GM18511 (cell line): Measurements from ENCODE around the gene QSOX2.

Source experiments
- ATAC-seq: cut with Tn5 transposase; IDR thresholded peaks from one replicate; pipeline ENCODE4 v1.9.1; 2021; ENCODE audit warnings: mild to moderate bottlenecking, moderate library complexity; ENCODE audit not compliant: unreplicated experiment

QSOX2 gene

DNA sequence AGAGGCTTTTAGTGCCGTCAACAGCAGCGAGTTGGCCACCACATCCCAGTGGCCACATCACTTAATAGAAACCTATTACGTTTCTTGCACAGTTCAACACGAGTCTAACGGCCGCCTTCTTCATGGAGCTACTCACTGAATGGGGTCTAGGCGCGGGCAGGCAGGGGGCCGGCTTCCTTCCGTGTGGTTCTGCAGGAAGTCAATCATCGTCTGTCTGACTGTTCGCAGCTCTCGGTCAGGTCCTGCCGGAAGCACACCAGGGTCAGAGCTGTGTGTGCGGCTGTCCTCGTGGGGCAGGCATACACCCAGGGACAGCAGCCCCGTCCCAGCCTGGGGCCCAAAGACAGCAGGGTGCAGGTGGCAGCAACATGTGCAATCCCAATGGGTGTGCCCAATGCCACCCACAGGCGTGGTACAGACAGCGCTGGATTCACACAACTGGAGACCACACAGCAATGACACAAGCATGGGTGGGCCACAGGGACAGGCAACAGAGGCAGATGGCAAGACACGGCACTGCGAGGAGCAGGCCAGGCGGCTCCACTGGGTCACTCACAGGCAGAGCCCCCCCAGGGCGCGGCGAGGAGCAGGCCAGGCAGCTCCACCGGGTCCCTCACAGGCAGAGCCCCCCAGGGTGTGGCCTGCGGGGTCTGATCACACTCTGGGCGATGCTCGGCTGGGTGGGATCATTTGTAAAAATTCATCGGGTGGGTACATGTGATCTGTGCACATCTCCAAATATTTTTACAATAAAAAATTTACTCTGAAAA lies 21.6 kb downstream of the QSOX2 start:
- ATAC-seq = no peak

DNA sequence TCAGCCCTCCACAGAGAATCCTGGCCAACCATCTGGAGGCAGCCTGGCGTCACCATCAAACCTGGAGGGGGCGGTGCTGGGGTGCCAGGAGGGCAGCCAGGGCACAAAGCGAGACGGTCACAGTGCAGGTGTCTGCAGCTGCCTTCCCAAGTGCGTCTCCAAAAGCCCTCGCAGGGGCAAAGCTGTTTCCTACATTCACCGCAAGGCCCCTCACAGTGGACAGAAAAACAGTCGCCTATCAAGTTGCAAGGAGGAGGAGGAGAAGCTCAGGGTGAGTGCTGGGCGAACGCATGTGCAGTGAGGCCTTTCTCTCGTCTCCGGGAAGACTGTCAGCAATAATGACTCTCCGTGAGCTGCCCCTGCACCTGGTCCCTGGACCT lies 22.7 kb downstream of the QSOX2 start:
- no peak for ATAC-seq

DNA sequence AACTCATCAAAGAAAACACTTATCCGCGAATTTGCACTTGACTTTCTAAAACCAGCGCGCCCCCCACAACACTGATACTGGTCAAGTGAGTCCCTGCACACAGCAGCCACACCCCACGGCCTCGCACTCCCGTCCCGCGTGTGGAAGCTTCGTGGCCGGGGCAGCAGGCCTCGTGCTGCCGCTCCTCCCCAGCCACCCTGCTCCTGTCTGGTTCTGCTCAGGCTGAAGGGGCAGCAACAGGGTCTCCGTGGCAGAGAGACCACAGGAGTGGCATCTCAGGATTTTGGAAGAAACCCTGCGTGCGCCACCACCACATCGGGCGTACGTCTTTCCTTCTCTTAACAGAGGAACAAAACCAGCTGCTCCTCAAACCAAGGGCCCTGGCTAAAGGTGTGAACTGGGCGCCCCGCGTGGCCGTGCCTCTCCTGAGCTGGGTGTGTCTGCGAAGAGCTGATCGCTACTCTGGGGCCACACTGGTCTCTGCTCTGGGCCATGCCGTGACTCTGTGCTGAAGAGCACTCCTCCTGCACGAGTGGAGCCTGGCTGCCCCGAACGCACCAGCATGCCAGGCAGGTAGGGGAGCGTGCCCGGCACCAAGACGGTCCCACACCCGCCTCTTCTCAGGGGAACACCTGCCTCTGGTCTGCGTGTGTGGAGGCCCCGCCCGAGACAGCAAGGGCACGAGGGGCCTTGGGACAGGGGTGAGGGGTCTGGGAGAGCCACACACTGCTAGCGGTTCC lies 23.3 kb downstream of the QSOX2 start:
- ATAC-seq = no peak

DNA sequence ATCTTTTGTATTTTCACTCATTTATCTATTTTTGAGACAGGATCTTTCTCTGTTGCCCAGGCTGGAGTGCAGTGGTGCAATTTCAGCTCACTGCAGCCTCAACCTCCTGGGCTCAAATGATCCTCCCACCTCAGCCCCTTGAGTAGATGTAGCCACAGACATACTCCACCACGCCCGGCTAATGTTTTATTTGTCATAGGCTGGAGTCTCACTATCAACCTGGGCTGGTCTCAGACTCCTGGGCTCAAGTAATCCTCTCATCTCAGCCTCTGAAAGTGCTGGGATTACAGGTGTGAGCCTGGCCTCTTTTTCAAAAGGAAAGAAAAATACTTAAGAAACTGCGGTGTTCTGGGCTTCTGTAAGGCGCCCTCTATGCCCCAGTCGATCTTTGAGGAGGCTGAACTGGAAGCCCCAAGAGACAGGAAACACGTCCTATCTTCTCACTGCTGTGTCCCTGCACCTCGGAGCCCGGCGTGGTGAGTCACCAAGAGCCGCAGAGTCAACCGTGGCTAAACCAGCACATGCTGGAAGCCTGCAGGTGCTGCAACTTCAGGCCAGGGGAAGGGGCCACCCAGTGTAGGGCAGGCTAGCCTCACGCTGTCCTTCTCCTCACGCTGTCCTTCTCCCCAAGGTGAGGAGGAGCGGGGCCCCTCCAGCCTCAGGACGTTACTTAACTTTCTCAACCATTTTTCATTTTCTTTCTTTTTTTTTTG lies 25.4 kb downstream of the QSOX2 start:
- no peak for ATAC-seq

DNA sequence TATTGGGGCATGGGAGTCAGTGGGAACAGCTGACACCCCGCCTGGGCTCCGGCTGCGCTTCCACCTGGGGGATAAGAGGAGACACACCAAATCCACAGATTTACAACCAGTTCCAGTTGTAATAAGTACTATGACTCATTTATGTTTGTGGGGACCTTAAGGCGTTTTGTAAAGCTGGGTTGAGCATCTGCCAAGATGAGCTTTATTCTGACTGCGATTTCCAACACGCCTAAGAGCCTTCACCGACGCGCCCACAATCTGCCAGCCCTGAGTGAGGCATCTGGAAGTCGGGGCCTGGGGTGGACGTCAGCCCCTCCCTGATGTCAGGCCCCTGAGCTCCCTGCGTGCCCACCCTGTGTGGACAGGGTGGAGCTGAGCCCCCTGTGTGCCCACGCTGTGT lies 26.3 kb downstream of the QSOX2 start:
- ATAC-seq = no peak

DNA sequence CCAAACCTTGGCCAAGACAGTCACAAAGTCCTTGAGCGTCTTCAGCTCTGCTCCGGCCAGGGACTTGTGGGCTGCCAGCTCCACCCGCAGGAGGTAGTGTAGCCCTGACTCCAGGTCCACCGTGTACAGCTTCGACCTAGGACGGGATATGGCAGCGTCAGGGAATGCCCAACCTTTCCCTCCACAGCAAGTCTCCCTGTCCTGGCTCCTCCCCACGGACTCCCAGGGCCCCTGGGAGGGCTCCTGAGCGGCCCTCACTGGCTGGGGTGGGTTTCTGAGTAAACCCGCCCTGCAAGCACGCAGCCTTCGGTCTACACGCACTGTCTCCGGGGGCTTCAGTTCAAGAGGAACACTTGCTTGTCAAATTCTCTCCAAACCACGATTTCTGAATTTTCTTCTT lies 26.9 kb downstream of the QSOX2 start:
- ATAC-seq = no peak

DNA sequence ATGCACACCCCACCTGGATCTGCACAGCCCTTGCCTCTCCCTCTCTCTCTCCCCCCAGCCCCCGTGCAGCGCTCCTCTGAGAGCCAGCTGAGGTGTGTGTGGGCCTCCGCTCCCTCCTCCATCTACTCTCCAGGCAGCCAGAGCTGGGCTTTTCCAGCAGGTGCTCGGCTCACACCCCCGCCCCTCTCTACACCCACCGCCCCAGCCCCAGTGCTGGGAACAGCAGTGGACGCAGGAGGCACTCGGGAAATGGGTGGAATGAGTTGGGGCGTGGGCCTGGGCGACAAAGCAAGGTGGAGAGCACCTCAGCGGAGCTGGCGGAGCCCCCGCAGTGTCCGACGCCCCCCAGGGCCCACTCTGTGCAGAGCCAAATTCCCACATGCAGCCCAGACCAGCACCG lies 27.3 kb downstream of the QSOX2 start:
- ATAC-seq = no peak

DNA sequence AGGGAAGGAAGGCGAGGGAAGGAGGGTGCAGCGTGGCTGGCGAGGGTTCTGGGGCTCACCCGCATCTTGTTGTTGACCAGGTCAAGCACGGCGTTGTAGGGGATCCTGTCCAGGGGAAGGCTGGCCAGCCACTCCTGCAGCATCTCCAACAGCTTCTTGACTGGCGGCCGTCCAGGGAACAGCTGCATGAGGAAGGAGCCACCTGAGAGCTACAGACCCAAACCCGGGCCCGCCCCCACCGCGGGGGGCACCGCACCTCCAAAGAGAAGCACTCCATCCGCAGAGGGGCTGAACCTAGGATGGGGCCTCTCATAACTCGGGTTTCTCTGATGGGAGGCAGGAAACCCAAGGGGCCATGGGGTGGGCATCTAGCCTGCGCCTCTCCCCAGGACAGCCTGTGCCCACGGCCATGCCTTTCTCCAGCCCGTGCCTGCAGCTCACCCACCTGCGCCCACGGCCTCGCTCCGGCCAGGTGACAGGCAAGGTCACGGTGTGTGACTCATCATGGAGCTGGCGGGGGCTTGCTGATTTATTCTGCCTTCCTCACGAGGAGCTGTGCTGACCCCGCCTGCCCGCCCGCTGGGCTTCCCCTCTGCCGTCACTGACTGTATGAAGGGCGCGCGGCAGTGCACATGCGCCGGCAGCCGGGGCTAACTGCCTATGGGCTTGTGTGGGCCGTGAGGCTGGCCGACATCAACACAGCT lies 28.9 kb downstream of the QSOX2 start:
- no peak for ATAC-seq

DNA sequence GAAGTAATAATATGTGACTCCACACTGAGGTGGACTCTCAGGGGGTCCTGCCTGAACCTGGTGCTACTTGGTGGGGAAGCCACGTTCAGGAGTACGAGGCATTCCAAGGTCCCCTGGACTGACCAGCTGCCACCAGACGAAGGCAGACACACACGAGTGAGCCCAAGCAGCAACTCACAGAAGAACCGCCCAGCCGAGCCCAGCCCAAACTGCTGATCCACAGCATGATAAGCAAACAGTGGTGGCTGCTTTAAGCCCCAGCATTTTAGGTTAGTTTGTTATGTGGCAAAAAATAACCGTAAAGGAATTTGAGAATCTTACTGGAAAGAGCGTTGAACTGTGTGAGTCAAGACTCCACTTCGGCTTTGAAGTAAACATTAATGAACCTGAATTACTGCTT lies 31.9 kb downstream of the QSOX2 start:
- no peak for ATAC-seq

DNA sequence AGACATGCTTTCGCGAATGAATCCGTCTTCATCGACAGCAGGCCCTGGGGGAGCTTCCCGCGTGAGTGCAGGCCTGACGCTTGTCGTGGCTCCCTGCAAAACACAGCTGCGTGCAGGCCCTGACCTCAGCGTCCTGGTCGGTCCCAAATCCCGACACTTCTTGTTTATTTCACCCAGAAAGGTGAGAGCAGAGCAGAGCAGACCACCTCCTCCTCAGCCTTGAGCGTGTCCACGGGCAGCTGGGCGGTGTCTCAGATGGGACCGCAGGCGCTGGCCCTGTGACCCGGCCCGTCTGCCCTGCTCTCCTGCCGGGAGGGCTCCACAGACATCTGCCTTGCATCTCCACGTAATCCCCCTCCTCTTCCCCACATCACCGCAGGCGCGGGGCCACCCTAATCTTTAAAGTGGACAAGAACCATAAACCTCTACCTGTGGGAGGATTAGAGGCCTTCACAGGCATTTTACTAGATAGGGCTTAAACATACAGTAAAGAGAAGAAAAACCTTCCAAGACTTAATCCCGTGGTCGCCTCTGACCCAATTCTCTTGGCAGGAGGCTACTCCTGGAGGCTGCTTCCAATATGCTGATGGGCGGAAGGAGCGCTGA lies 33.2 kb downstream of the QSOX2 start:
- ATAC-seq = no peak

DNA sequence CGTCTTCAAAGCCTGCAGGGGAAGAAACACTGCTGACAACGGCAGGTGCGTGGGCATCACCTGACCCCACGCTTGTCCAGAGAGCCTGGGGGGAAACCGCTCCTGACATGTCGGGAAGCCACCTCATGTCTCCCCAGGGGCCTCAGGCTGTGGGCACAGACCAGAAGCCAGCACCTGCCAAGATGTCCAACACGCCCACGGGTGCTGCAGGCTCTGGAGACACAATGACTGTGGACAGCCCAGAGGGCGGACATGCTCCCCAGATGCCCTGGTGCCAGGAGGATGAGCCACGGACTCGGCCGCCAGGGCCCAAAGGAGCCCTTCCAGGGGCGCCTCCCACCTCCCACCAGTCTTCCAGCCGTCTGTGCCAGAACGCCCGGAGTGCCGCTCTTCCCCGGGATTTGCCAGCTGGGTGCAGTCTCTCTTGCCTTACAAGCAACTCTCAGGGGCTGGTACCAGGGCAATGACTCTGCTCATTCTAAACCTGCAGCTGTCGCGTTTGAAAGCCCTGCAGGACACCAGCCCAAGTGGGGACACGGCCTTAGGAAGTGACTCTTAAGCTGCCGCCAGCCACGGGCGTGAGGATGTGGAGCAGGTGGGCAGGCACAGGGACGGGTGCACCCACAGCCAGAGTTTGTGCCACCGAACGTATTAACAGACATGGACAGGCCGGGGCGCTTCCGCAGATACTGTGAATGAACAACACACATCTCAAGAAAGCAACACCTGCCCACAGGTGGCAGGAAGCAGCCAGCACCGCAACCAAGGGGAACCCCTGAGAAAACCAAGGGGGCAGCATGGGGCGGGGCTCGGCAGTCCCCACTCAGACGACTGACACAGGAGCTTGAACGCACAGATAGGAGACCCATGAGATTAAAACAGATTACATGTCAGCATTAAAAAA lies 33.9 kb downstream of the QSOX2 start:
- ATAC-seq = no peak

DNA sequence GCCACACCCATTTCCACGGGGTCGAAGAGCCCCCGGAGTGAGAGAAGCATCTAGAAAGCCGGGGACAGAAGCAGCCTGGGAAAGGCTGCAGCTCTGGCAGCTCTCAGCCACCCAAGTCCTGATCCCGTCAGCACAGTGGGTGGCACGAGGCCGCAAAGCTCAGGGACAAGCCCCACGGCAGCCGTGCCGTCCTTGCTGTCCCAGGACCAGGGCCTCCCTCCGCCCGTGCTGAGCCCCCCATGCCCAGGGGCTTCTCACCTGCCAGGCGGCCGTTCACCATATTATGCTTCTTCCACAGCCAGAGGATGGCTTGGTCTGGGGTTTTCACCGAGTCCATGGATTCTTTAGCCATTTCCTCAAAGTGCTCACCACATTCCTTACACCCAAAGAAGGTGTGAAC lies 34.6 kb downstream of the QSOX2 start:
- no peak for ATAC-seq

DNA sequence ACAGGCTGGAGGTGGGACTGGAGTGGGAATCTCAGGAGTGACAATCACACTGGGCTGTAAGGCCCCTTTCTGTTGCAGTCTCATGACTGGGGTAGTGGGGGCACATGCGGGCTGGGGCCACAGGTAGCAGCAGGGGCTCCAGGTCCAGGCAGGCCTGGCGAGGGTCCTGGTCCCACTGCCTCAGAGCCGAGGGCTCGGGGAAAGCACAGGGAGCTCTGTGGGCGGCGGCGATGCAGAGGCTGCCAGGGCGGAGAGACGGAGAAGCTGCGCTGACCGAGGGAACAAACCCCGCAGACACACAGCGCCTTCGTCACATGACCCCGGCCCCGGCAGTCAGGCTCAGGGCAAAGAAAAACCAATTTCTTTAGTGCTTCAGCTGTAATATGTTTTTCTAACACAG lies 35.3 kb downstream of the QSOX2 start:
- ATAC-seq = no peak

DNA sequence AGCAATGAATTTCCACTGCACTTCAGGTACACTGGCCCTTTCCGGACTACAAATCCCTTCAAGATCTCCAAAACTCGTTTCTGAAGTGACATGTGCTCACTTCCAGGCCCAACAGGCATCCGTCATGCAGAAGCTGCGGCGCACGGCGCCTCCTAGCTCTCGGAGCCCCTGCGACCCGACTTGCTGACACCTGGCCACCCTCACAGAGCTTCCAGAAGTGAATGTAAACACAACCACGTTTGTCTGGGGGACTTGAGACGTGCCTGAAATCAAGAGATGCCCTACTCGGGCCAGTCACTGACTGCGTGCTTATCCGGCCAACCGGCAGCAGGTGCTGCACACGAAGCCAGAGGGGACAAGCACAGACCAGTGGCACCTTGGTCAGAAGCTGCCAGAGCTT lies 35.8 kb downstream of the QSOX2 start:
- ATAC-seq = no peak

DNA sequence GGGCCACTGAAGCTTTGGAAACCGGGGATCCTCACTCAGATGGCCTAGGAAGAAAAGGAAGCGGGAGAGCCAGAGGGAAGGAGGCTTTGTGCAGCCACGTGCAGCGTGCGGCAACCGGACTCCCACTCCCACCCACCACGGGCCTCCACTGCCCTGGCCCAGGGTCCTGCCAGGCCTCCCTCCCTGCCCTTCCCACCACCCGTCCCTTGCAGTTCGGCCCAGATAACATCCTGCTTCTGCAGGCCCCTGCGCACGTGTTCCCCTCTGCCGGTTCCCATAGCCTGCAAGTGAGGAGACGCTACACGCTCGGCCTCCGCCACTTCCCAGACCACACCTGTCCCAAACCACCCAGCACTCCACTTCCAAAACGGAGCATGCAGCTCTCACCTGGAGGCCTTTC lies 36.4 kb downstream of the QSOX2 start:
- ATAC-seq = no peak

DNA sequence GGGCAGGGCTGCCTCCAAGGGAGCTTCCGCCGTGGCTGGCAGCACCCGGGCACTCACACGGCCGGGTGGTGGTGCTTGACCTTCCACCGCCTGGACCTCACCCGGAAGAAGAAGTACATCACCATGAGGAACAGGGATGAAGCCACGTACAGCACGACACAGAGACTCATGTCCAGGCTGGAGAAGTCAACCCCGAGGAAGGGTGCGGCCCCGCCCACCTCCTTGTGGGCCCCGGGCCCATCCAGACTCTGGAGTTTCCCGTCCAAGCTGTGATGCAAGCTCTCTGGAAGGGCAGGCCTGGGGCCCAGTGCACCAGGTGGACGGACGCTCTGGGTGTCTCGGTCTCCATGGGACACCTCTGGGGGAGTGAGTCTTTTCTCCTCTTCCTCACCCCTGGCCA lies 36.9 kb downstream of the QSOX2 start:
- no peak for ATAC-seq

DNA sequence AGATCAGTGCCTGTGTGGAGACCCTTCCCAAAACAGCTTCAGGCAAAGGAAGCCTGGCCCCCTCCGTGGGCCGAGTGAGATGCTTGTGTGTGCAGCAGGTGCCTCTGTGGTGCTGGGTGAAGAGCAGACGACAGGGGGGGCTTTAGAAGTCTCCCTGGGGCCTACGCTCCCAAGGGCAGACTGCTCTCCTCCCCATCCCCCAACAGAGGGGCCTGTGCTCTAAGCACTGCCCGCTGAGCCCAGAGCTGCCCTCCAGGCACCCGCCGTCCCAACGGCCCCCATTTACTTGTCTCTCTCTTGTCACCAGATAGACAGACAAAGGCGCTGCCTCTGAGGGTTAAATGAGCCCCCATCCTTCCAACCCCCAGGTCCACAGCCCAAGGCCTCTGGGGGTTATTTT lies 38.0 kb downstream of the QSOX2 start:
- ATAC-seq = no peak

DNA sequence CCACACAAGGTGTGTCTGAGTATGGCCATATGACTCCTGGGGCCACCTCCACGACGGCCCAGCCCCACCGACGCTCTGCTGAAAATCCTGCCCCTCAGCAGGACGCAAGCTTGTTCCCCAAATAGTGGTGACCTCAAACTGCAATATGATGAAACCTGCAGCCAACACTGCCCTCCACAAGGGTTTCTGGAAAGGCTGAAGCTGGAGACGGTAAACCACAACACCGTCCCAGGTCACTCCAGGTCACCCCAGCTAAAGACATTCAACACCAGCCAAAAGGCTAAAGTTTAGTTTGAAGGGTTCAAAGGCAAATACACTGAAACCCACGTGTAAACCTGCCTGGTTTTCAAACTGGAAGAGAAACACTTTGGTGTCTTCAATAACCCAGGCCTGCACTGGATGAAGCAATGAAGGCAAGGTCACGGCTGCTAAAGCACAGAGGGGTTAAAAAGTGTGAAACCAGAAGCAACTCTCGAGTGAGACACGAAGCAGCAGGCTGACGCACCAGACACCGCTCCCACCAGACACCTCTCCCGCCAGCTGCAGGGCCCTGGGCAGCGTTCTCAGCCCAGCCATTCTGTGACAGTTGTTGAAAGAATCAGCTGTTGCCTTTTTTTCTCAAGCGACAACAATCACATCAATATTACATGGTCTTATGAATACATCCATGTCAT lies 38.9 kb downstream of the QSOX2 start:
- ATAC-seq = no peak

DNA sequence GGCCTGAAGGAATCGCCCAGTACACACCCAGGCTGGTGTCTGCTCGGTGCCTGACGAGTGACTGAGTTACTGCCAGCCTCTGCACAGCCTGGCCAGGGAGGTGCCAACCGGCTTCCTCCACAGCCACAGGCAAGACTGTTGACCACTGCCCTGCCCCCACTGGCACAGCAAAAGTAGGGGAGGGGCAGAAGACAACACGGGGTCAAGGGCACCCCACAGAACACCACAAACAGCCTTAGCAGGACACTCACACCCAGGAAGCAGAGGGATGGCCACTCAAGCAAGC lies 40.0 kb downstream of the QSOX2 start:
- no peak for ATAC-seq
